ENCODE data around the gene F2. TPM values are rescaled to one million over a fixed set of nuclear protein-coding genes. Genes with fewer than 3 reads are reported as not detected.
A peak's percentile ranks its signal among the peaks of the same experiment; 100 is the strongest.

Gene F2
- total and polyA plus RNA-seq, 2 of the 13 experiments (the other 11 are each of a cell fraction or from before 2014, with no cell fraction given) = 330 to 801 TPM

- Histone ChIP-seq H3K4me1 (ENCODE audit: insufficient read depth, low read length) (peaks cover 16% of the 10 kb centered on the region), H3K9me3 (ENCODE audit: low read length) (no peaks in the 10 kb centered on the region), H4K20me1 (ENCODE audit: insufficient read depth, low read length) (no peaks in the 10 kb centered on the region; the same call in 1 of the 2 replicates), H3K4me2 (ENCODE audit: low read depth, low read length) (no peak overlapping the region), H3K79me2 (ENCODE audit: insufficient read depth, low read length) (no peaks in the 10 kb centered on the region), H3K27me3 (ENCODE audit: control insufficient read depth in 1 of 2, insufficient read depth in 2 of 2, low read length in 2 of 2) (no peaks in the 10 kb centered on the region), H3K36me3 (replicated peaks in 1 of 2; ENCODE audit: control insufficient read depth in 1 of 2, insufficient read depth in 2 of 2, low read length in 2 of 2) (peaks cover 25 to 58% of the 10 kb centered on the region in 2 experiments), H2AFZ (ENCODE audit: low read length) (no peak overlapping the region), H3K27ac (ENCODE audit: extremely low read length, insufficient read depth, low read length) (no peak overlapping the region), H3K9ac (ENCODE audit: insufficient read depth, low read depth, low read length) (no peak overlapping the region), H3K4me3 (replicated peaks in 1 of 3; ENCODE audit: insufficient read depth in 1 of 3, low read depth in 2 of 3, low read length in 3 of 3) (no peak overlapping the region)
- ATAC-seq (peak; percentile 3), FAIRE-seq (no peak), DNase-seq (ENCODE audit: low spot score) (no peak)
- POLR2A ChIA-PET = interaction anchor here (0.9 to 1.9 kb wide), 3 partner anchors 47 to 80 kb away, joined by 3 to 5 read pairs (median 4); partner anchors contain the start of genes ARHGAP1 and ZNF408
- in situ Hi-C loops (cut with HindIII; ENCODE audit: extremely low pct_ligation_motif_present, low pct_unique_long_range_greater_than_20kb) = no loop called here
- intact Hi-C loops (cut with micrococcal nuclease; ENCODE audit: unreplicated experiment) = no loop called here
- CTCF ChIA-PET (ENCODE audit: low intra/inter-chr PET ratio, low total read pairs) = no interaction called here
- BruUV-seq (replicated peaks) = no TSS peak
- WGBS (ENCODE audit: low lambda C conversion rate) = 98% methylated on average over 6 of the region's 6 CpGs
- TF ChIP-seq IRF2 (CRISPR knock-in tag; IDR thresholded peaks at IDR 0.05) (no peak), KDM5B (CRISPR knock-in tag; IDR thresholded peaks at IDR 0.05; ENCODE audit: borderline replicate concordance) (0 out of 2 replicates have a peak, but pooled peaks have one; percentile 26), MYC (CRISPR knock-in tag; IDR thresholded peaks at IDR 0.05; ENCODE audit: borderline replicate concordance) (no peak), AKAP8 (CRISPR knock-in tag; IDR thresholded peaks at IDR 0.05) (0 out of 2 replicates have a peak, but pooled peaks have one; percentile 34), DPF2 (CRISPR knock-in tag; IDR thresholded peaks at IDR 0.05; ENCODE audit: borderline replicate concordance, low read depth) (no peak), SOX13 (IDR thresholded peaks at IDR 0.05) (no peak), SOX13 (CRISPR knock-in tag; conservative IDR thresholded peaks at IDR 0.05 in 1 of 2, IDR thresholded peaks at IDR 0.05 in 1 of 2) (no peak), DBP (CRISPR knock-in tag; IDR thresholded peaks at IDR 0.05; ENCODE audit: not compliant biosample characterization) (no peak), CBX1 (IDR thresholded peaks at IDR 0.05; ENCODE audit: low read depth) (no peak), THAP11 (CRISPR knock-in tag; IDR thresholded peaks at IDR 0.05) (no peak), JUND (CRISPR knock-in tag; IDR thresholded peaks at IDR 0.05) (no peak), ZNF788 (CRISPR knock-in tag; IDR thresholded peaks at IDR 0.05; ENCODE audit: borderline replicate concordance) (peak; percentile 31; the same call in 1 of the 2 replicates), ZNF713 (CRISPR knock-in tag; IDR thresholded peaks at IDR 0.05) (no peak), SNAPC2 (CRISPR knock-in tag; IDR thresholded peaks at IDR 0.05) (no peak), ZNF777 (CRISPR knock-in tag; IDR thresholded peaks at IDR 0.05) (no peak), SP1 (IDR thresholded peaks at IDR 0.05) (no peak), SP1 (CRISPR knock-in tag; IDR thresholded peaks at IDR 0.05) (no peak), DZIP1 (CRISPR knock-in tag; IDR thresholded peaks at IDR 0.05) (no peak)
- TF ChIP-seq, protein P1, sequence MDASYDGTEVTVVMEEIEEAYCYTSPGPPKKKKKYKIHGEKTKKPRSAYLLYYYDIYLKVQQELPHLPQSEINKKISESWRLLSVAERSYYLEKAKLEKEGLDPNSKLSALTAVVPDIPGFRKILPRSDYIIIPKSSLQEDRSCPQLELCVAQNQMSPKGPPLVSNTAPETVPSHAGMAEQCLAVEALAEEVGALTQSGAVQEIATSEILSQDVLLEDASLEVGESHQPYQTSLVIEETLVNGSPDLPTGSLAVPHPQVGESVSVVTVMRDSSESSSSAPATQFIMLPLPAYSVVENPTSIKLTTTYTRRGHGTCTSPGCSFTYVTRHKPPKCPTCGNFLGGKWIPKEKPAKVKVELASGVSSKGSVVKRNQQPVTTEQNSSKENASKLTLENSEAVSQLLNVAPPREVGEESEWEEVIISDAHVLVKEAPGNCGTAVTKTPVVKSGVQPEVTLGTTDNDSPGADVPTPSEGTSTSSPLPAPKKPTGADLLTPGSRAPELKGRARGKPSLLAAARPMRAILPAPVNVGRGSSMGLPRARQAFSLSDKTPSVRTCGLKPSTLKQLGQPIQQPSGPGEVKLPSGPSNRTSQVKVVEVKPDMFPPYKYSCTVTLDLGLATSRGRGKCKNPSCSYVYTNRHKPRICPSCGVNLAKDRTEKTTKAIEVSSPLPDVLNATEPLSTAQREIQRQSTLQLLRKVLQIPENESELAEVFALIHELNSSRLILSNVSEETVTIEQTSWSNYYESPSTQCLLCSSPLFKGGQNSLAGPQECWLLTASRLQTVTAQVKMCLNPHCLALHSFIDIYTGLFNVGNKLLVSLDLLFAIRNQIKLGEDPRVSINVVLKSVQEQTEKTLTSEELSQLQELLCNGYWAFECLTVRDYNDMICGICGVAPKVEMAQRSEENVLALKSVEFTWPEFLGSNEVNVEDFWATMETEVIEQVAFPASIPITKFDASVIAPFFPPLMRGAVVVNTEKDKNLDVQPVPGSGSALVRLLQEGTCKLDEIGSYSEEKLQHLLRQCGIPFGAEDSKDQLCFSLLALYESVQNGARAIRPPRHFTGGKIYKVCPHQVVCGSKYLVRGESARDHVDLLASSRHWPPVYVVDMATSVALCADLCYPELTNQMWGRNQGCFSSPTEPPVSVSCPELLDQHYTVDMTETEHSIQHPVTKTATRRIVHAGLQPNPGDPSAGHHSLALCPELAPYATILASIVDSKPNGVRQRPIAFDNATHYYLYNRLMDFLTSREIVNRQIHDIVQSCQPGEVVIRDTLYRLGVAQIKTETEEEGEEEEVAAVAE (CRISPR knock-in tag; IDR thresholded peaks at IDR 0.05; ENCODE audit: borderline replicate concordance) = no peak
Observed at GRCh38 chr11:46747150-46747549, 28.1 kb downstream of the F2 start.
